ENCODE measurements around the gene SULT4A1.

The SULT4A1 gene

DNA sequence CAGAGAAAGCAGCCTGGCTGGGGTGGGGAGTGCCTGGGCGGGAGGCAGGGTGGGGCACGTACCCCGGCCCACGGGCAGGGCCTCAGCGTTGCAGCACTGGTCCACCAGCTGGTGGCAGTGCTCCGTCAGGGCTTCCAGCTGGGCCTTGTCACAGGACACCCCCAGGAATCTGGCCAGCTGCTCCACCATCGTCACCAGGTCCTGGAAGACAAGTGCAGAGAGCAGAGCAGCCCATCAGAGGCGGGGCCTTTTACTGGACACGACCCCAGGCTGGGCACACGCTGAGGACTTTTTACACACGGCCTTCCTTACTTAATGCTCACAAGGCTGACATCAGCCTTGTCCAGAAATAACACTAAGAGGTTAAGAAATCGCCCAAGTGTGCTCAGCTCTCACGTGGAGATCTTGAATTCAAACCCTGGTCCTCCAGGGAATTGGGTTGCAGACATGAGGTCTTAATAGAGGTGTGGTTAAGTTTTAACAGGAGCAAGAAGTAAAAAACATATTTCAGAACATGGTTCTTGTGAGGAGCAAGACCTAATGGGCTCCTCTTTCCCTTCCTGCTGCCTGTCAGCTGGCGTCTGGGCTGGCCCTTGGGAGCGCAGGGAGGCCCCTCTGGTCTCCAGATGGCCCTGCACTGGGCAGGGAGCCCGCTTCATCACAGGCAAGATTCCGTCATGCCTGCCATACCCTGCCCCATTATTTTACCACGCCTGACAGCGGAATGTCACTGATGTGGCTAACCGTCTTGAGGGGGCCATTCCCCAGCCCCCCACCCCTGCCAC, 33.1 kb downstream of the SULT4A1 start:
- no peak overlapping the region for H3K4me3 ChIP-seq (ENCODE audit: low read depth, low read length)

- H3K4me3 ChIP-seq (ENCODE audit: low read depth, low read length), result no peak overlapping the region
Measured at GRCh38 chr22:43828725-43828997, 33.7 kb downstream of the SULT4A1 start.

DNA sequence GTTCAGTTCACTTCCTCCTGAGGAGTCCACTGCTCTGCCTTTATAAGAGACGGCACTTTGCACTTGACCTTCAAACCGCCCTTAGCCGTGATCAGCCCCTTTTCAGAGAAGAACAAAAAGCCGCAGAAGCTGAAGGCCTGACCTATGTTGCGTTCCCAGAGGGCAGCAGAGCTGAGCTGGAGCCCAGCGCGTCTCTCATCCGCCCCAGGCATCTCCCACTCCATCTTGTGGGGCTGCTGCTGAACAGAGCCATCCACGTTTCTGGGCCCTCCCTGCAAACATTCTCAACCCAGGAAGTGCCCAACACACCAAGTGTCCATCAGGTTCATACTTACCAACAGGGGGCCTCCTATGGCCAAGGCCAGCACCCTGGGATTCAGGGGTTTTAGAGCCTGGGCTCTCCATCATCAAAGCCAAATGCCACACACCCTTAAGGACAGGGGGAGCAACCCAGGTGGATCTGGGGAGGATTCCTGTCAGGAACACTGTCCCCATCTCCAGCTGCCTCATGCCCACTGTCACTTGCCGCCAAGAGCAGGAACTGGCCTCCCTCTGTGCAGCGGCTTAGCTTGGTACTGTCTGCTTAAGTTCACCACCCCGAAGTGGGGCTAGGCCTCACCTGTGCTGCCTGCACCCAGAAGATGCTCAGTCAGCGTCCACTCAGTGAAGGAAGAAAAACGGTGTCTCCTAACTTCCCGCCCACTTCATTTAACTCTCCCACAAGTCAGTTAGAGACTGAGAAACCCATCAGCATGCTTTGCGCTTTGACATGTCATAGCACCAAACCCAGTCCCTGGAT, 34.2 kb downstream of the SULT4A1 start:
- H3K4me3 ChIP-seq (ENCODE audit: low read depth, low read length), result no peak overlapping the region

DNA sequence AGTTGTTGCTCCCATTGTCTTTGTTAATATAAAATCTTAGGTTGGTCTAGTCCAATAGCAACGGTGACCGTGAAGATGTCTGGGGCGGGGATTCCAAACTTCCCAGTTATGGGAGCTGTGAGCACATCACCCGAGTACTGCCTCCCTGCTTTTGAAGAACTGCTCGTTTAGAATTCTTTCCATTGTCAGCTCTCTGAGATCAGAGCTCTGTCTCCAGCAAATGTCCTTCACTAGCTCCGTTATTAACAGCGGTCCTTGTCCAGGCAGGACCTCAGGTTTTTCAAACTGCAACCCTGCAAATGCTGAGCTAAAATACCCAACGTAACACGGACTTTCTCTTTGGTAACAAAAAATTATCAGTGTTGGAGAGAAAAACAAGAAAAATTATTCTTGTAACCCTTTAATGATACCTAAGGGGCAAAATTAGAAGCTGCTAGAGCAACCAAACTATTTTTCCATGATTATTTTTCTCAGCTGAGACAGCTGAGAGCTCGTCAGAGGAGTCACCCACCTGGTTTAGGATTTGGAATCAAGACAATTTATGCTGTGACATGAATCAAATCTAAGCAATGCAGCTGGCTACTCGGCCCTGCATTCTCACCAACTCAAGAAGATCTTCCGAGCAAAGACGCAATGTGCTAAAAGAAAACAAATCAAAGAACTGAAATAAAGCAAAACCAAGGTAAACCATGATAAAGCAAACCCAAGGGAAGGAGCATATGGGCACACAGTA, 35.1 kb downstream of the SULT4A1 start:
- no peak overlapping the region for H3K4me3 ChIP-seq (ENCODE audit: low read depth, low read length)

DNA sequence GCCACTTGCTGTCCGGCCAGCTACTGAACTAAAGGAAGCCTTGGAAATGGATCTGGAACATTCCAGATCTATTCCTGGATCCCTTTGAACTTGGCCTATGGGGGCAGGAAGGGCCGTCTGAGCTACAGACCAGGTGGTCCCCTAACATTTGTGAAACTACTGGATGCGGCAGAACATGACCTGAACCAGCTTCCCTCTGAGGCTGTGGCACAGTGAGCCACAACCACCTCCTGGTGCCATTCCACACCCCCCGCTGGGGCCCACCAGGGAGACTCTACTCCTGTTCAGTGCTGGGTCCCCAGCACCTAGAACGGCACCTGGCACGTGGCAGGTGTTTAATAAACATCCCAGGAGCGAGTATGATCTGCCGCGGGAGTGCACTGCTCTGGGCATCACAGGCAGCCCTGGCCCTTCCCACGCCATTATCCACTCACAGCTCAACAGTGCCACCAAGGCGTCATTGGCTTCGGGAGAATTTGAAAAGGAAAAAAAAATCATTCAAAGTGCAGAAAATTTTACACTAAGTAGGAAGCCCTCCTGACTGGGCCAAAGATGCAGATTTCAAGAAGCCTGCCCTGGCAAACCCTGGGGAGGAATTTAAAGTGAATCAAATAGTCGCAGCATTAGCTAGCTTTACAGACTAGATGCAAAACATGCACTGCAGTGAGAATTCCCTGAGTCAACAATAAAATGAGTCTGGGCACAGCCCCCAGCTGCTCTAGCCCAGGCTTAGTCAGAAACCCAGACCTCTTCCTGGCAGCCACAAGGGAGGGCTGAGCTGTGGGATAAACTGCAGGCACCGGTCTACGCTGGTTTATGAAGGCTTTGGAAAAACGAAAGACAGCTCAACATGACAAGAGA, 35.9 kb downstream of the SULT4A1 start:
- H3K4me3 ChIP-seq (ENCODE audit: low read depth, low read length), result no peak overlapping the region

- H3K4me3 ChIP-seq (ENCODE audit: low read depth, low read length), result no peak overlapping the region
Measured at GRCh38 chr22:43825651-43826050, 36.7 kb downstream of the SULT4A1 start.

DNA sequence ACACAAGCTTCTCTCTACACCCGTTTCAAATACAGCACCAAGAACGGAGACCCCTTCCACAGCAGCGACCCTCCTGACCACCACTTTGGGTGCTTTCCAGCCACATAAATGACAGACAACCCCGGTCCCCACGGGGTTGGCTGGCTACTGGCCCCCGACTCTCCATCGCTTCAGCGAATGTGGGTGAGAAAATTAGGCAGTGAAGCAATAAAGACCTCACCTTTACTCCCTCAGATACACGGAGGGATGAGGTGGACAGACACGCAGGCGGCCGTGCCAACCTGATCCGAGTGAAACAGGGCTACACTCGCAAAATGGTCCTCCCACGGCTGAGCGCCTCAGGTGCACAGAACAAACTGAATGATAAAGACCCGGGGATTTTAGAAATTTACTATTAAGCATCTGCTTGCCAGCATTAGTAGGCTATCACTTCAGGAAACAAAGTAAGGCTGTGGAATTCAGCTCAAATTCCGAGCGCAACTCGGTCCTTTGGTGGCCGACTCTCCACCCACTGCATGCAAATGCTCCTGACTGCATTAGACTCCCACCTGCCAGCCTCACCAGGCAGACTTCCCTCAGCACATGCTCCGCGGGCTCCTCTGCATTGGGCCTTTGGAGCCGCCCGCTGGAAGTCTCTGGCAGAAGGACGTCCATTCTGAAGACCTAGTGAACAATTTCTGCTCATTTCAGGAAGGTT, 37.4 kb downstream of the SULT4A1 start:
- H3K4me3 ChIP-seq (ENCODE audit: low read depth, low read length), result no peak overlapping the region

DNA sequence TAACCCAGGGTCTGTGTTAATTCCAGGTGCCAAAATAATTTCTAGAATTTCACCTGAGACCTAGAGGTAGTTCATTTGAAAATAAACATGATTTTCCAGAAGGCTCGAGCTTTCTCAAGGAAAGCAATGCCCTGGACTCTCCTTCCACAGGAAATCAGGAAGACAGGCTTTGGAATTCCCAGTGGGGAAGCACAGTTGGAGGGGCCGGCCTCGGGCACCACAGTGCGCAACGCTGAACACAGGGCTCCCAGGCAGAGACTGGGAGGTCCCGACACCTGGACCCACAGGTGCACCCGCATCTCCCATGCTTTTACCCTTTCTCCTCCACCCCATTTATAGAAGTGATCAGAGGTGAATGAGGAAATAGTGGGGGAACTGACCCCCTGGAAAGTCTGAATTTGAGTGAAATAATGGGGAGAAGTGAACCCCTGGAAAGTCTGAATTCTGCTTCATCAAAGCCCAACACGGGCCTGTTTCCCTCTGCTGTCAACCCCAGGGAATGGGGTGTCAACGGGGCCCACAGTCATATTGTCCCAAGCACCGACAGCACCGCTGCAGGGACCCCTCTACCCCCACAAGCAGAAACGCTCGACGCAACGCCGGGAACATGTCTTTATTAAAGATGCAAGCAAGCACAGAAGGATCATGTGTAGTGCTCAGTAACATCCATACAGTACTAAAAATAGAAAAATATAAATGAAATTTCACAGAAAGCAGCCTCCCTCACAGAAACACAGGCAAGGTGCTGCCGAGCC, 38.2 kb downstream of the SULT4A1 start:
- no peak overlapping the region for H3K4me3 ChIP-seq (ENCODE audit: low read depth, low read length)

- no peak overlapping the region for H3K4me3 ChIP-seq (ENCODE audit: low read depth, low read length)
Measured at GRCh38 chr22:43823353-43823908, 38.9 kb downstream of the SULT4A1 start.

DNA sequence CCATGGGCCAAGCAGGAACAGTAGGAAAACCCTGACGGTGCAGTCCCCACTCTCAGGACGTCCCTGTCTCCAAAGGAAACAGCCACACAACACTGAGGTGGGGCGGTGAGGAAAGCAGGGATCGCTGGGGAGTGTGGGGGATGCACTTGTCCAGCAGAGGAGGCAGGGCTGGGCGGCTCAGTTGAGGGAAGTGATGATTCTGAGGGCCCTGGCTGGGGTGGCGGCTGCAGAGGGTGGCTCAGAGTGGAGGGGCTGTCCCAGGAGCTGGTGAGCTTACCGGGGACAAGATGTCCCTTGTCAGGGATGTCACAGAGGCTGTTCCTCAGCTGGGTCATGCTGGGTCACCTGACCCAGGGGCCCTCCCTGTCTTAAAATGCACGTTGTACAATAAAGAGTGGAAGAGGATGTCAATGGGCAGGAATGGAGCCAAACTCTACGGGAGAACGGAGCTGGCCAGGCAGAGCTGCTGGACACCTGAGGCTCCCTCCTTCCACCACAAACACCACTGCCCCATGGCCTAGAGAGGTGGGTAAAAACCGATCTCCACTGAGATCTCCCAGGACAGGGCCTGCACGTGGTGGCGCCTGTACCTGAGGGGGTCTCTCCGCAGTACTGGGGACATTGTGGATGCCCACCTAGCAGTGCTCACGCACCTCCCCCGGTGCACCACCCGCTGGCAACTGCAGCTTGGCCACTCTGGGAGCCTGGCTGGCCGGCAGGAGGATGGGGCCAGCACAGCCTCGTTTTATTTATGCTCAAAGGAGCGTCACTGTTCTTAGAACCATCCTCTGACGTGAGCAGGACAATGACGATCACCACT, 40.5 kb downstream of the SULT4A1 start:
- H3K4me3 ChIP-seq (ENCODE audit: low read depth, low read length), result no peak overlapping the region

- no peak overlapping the region for H3K4me3 ChIP-seq (ENCODE audit: low read depth, low read length)
Measured at GRCh38 chr22:43820651-43821305, 41.5 kb downstream of the SULT4A1 start.

GRCh38 chr22:43819931-43820640, 42.2 kb downstream of the SULT4A1 start:
- no peak overlapping the region for H3K4me3 ChIP-seq (ENCODE audit: low read depth, low read length)

DNA sequence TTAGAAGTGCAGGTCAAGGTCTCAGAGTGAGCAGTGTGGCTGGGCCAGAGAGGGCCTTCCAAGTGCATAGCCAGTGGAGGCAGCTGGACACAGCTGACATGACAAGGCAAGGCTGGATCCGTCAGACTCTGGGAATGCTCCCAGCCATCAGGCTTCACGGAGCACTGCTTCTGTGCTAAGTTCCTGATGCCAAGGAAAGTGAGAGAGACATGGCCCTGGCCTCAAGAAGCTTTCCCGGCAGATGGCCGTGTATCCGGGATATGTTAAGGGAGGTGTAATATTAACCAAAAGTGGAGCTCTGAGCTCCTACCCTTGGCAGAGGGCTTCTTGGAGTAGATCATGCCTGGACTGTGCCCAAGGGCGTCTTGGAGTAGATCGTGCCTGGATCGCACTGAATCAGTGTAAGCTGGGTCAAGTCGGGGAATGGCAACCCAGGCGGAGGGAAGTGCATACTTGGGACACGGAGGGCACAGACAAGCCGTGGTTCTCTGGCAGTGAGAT, 42.8 kb downstream of the SULT4A1 start:
- H3K4me3 ChIP-seq (ENCODE audit: low read depth, low read length), result no peak overlapping the region

DNA sequence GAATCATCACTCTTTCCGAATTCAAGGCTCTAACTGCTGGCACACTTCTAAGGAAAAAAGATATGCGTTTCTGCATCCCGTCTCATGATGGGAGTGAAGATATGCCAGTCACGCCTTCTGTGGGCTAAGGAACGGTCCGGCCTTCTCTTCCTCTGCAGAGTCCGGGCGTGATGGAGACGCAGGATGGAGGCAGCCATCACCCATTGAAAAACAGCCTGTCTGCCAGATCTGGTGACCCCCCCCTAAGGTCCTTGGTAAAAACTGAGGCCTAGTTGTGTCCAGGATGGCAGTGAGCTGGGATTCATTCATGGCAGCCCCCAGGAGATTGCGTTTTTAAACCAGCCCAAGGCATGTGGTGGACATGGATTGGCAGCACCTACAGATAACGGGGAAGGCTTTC, 43.3 kb downstream of the SULT4A1 start:
- no peak overlapping the region for H3K4me3 ChIP-seq (ENCODE audit: low read depth, low read length)

GRCh38 chr22:43817402-43817801, 44.9 kb downstream of the SULT4A1 start:
- no peak overlapping the region for H3K4me3 ChIP-seq (ENCODE audit: low read depth, low read length)

DNA sequence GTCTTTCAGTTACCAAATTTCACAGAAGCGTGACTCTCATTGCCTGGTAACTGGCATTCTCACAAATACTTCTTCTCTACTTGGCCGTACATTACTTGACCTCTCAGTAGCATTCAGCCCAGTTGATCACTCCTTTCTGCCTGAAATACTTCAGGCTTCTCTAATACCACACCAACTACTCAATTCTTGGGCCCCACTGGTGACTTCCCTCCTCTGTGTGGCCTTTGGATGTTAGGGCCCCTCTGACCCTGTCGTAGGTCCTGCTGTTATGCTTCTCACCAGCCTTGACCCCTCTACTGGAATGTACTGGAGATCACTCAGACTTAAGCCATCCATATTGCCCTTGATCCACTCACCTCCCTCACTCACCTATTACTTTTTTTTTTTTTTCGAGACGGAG, 48.0 kb downstream of the SULT4A1 start:
- H3K4me3 ChIP-seq (ENCODE audit: low read depth, low read length), result no peak overlapping the region

DNA sequence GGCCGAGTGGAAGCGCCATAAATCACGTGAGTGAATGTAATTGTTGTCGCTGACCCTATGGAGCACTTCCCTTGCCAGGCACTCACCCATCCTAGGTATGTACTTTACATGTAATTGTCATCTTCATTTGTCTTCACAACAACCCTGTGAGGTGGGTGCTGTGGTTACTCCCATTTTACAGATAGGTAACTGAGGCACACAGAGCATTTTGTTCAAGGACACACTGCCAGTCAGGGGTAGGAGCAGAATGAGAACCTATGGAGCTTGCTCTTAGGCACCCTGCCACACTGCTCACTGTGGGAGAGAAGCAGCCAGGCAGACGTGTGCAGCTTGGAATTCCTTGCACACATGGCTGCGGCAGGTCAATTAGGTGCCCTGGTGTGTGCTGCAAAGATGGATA, 49.4 kb downstream of the SULT4A1 start:
- peak overlapping the region; percentile 83 for H3K4me3 ChIP-seq (ENCODE audit: low read depth, low read length)
